GM21528 (cell line): ENCODE measurements around the gene LIPJ.
A peak's percentile ranks its signal among the peaks of the same experiment; 100 is the strongest.

Experiments
- ATAC-seq: cut with Tn5 transposase; IDR thresholded peaks from one replicate; pipeline ENCODE4 v1.9.1; 2021; ENCODE audit warnings: mild to moderate bottlenecking, moderate library complexity; ENCODE audit not compliant: unreplicated experiment, low FRiP score

The LIPJ gene, protein sequence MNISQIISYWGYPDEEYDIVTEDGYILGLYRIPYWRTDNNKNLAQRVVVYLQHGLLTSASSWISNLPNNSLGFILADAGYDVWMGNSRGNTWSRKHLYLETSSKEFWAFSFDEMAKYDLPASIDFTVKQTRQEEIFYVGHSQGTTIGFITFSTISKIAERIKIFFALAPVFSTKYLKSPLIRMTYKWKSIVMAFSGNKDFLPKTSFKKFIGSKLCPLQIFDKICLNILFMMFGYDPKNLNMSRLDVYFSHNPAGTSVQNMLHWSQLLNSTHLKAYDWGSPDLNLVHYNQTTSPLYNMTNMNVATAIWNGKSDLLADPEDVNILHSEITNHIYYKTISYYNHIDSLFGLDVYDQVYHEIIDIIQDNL

GRCh38 chr10:88586462-88586861, at the start of gene LIPJ:
TSS of gene LIPJ (plus strand) at chr10:88586762. CDS start at chr10:88590688, 3,926 bp downstream.
- no peak for ATAC-seq

GRCh38 chr10:88537322-88537721, 49.2 kb upstream of the LIPJ start:
- no peak for ATAC-seq

DNA sequence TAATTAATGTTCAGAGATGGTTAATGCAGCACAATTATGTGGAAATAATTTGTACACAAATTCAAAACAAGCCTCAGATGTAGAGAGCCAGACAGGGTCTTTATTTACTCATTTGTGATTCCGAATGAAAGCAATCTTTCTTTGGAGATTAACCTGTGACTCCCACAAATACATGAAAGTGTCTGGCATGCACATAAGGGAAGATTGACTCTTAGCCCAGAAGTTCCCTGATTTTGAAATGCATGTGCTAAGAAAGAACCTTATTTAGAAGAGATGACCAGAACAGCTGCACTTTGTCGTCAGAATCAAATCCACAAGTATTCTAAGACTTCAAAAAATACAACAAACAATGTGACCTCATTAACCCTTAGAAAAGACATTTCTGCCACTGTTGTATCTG, 48.5 kb upstream of the LIPJ start:
- ATAC-seq: no peak

- ATAC-seq: no peak
Measured at GRCh38 chr10:88540351-88540750, 46.2 kb upstream of the LIPJ start.

- ATAC-seq: no peak
Measured at GRCh38 chr10:88541116-88541626, 45.4 kb upstream of the LIPJ start.

DNA sequence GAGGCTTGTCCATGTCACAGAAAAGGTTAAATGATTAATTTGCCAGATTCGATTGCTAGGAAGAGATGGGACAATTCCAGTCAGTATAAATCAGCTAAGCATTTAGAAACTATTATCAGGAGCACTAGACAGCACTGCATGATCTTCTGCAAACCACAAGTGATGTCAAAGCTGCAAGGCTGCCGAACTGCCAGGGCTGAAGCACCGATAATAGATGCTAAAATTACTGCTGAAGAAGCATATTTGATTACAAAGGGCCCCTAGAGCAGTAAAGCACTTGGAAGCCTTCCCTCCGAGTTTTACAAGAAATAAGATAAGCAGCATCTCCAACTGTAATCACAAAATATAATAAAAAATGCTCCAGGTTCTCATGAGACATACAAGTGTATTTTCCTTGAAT, 44.0 kb upstream of the LIPJ start:
- no peak for ATAC-seq

GRCh38 chr10:88544140-88544870, 42.3 kb upstream of the LIPJ start:
- ATAC-seq: no peak

DNA sequence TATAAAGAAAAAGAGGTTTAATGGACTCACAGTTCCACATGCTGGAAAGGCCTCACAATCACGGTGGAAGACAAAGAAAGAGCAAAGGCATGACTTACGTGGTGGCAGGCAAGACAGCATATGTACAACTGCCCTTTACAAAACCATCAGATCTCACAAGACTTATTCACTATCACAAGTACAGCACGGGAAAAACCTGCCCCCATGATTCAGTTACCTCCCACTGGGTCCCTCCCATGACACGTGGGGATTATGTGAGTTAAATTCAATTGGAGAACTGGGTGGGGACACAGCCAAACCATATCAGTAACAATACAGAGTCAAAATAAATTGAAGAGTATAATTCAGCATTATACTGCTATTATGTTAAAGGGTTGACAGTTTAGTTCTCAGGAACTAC, 41.2 kb upstream of the LIPJ start:
- ATAC-seq: no peak

- no peak for ATAC-seq
Measured at GRCh38 chr10:88546497-88546896, 40.1 kb upstream of the LIPJ start.

DNA sequence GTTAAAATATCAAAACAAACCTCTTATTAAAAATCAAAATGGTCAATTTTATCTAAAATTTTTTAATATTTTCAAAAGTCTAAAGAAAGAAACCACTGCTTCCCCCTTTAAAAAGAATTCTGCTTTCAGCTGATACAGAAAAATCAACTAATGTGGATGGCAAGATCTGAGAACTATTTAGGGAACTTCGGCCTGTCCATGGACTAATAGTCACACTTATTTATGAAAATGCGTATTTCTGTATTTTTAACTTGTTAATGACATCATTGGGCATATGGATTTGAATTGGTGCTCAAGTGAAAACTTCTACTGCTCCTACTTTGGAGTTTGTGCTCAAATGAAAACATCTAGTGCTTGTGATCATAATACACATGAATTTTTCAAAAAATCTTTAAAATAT, 35.3 kb upstream of the LIPJ start:
- no peak for ATAC-seq

GRCh38 chr10:88553116-88553752, 33.3 kb upstream of the LIPJ start:
- ATAC-seq: peak; percentile 79

- ATAC-seq: no peak
Measured at GRCh38 chr10:88555190-88555908, 31.2 kb upstream of the LIPJ start.

DNA sequence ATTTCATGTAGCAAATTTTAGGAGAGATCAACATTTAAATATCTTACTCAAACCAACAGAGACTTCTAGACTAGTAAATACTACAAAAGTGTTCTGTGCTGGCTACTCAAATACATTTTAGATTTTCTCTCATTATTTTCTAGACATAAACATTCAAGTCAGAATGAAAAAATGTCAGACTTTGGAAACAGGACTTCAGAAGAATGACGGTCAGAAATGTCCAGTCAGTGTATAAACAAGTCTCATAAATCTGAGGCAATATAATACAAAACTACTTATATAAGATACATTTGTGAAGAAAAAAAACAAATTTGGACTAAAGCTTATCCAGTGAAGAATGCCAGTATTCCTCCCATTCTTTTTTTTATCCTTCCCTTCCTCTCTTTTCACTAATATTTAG, 29.3 kb upstream of the LIPJ start:
- no peak for ATAC-seq

GRCh38 chr10:88557658-88558057, 28.9 kb upstream of the LIPJ start:
- no peak for ATAC-seq

DNA sequence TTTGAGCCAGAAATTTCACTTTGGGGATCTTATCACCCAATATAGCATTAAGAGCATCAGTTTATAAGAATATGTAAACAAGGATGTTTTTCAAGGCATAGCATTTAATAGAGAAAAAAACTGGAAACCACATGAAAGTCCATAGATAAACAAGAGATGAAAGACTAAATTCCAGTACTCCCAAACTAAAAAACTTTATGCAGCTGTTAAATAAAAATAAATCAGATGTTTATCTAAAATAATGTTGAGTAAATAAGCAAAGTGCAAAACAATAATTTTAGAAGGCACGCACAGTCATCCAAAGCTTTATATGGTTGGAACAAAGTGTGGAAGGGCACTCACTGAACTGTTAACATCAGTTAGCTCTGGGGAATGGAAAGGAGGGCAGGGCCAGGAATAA, 24.4 kb upstream of the LIPJ start:
- no peak for ATAC-seq

GRCh38 chr10:88565072-88565471, 21.5 kb upstream of the LIPJ start:
- peak; percentile 60 for ATAC-seq

DNA sequence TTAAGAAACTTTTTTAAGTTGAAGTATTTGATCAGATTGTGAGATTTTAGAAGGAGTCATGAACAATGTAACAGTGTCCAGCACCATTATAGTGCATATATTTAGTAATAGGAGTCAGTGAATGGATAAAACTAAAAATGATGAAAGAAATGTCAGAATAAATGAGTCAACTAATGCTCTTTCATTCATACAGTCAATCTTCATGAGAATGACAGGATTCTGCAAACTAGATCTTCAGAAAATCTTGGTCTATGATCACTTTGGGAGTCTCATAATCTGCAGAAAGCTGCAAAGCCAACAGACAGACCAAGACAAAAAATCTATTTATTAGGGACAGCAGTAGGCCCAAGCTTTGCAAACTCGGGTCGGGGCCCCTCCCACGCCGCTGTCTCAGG, 4.2 kb upstream of the LIPJ start:
- no peak for ATAC-seq

GRCh38 chr10:88582806-88583583, 3.6 kb upstream of the LIPJ start, which contains the start of gene RNLS:
TSS of gene RNLS (minus strand) at chr10:88583318.
- peak; percentile 86 for ATAC-seq

DNA sequence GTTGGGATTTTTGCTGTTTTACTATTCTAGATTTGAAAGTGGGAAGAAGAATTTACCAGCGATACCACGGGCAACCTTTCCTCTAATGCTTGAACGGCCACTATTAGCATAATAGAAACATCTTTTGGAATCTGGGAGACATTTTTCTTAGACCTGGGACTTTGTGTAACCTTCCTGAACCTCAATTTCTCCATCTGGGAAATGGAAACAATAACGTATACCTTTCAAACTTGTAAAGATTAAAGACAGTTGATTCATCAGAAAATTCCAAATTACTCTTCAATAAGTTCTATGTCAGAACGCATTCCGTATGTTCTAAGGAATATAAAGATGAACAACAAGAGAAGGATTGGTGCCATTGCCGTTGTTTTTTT, 3.0 kb upstream of the LIPJ start:
- no peak for ATAC-seq

- no peak for ATAC-seq
Measured at GRCh38 chr10:88592381-88592780, 5.8 kb downstream of the LIPJ start.
